Central memory CD8-positive, alpha-beta T cell (primary cell): ENCODE data around the gene NRG3.

Experiments used
- ATAC-seq: fragments of 150-1000 bp; cut with Tn5 transposase; replicated peaks from 2 replicates; pipeline ENCODE4 v1.10.0; 2022; ENCODE audit warnings: mild to moderate bottlenecking, moderate FRiP score, moderate number of reproducible peaks; ENCODE audit not compliant: poor library complexity, severe bottlenecking; ENCODE audit errors: extremely low read depth
- DNase-seq, 2 donors: peaks; one replicate each; pipeline ENCODE4 v3.0.0; 2021; ENCODE audit warnings: low spot score in 2 of 2
- H3K27ac Mint-ChIP-seq: one replicate; pipeline ENCODE4 v1.8.0; 2022; ENCODE audit warnings: low read depth, mild to moderate bottlenecking, moderate library complexity, mixed read lengths
- H3K27me3 Mint-ChIP-seq: one replicate; pipeline ENCODE4 v1.8.0; 2022; ENCODE audit warnings: mixed read lengths
- H3K36me3 Mint-ChIP-seq: one replicate; pipeline ENCODE4 v1.8.0; 2022; ENCODE audit warnings: mild to moderate bottlenecking, moderate library complexity, mixed read lengths; ENCODE audit not compliant: insufficient read depth
- H3K4me1 Mint-ChIP-seq: one replicate; pipeline ENCODE4 v1.8.0; 2022; ENCODE audit warnings: mixed read lengths
- H3K4me3 Mint-ChIP-seq: one replicate; pipeline ENCODE4 v1.8.0; 2022; ENCODE audit warnings: mild to moderate bottlenecking, moderate library complexity, mixed read lengths
- H3K9me3 Mint-ChIP-seq: one replicate; pipeline ENCODE4 v1.8.0; 2022; ENCODE audit warnings: mixed read lengths

Gene NRG3

GRCh38 chr10:81889181-81889769, 14.3 kb downstream of the NRG3 start:
- ATAC-seq (no peak), DNase-seq (no peak)
- no peak overlapping the region for H3K27ac Mint-ChIP-seq
- H3K4me3 Mint-ChIP-seq = no peak overlapping the region
- H3K27me3 Mint-ChIP-seq = no peaks in the 10 kb centered on the region
- H3K4me1 Mint-ChIP-seq = no peaks in the 10 kb centered on the region
- H3K36me3 Mint-ChIP-seq = peaks cover 2% of the 10 kb centered on the region
- peaks cover 12% of the 10 kb centered on the region for H3K9me3 Mint-ChIP-seq

- no peak for ATAC-seq
- peaks cover 4% of the 10 kb centered on the region for H3K36me3 Mint-ChIP-seq
Measured at GRCh38 chr10:81894616-81895015, 19.6 kb downstream of the NRG3 start.

GRCh38 chr10:81898518-81898917, 23.5 kb downstream of the NRG3 start:
- Mint-ChIP-seq H3K9me3 (peaks cover 6% of the 10 kb centered on the region), H3K27me3 (no peaks in the 10 kb centered on the region), H3K4me3 (no peak overlapping the region), H3K4me1 (no peaks in the 10 kb centered on the region), H3K27ac (no peak overlapping the region), H3K36me3 (peaks cover 2% of the 10 kb centered on the region)
- DNase-seq (no peak), ATAC-seq (no peak)

More at GRCh38 chr10:81894616-81895015, 19.6 kb downstream of the NRG3 start:
- H3K9me3 Mint-ChIP-seq = peaks cover 18% of the 10 kb centered on the region
- DNase-seq = no peak
- H3K27ac Mint-ChIP-seq = no peak overlapping the region
- H3K27me3 Mint-ChIP-seq = no peaks in the 10 kb centered on the region
- H3K4me3 Mint-ChIP-seq = no peak overlapping the region
- no peaks in the 10 kb centered on the region for H3K4me1 Mint-ChIP-seq

GRCh38 chr10:81900989-81901388, 26.0 kb downstream of the NRG3 start:
- H3K27ac Mint-ChIP-seq = no peak overlapping the region
- H3K27me3 Mint-ChIP-seq = no peaks in the 10 kb centered on the region
- H3K9me3 Mint-ChIP-seq = peaks cover 16% of the 10 kb centered on the region

GRCh38 chr10:81903472-81903871, 28.5 kb downstream of the NRG3 start:
- H3K27me3 Mint-ChIP-seq = no peaks in the 10 kb centered on the region

More at GRCh38 chr10:81900989-81901388, 26.0 kb downstream of the NRG3 start:
- ATAC-seq (no peak), DNase-seq (no peak)
- H3K36me3 Mint-ChIP-seq = peaks cover 2% of the 10 kb centered on the region
- H3K4me1 Mint-ChIP-seq = no peaks in the 10 kb centered on the region
- no peak overlapping the region for H3K4me3 Mint-ChIP-seq

GRCh38 chr10:81905161-81905560, 30.2 kb downstream of the NRG3 start:
- no peaks in the 10 kb centered on the region for H3K4me1 Mint-ChIP-seq
- no peaks in the 10 kb centered on the region for H3K27me3 Mint-ChIP-seq
- H3K27ac Mint-ChIP-seq = no peak overlapping the region
- no peaks in the 10 kb centered on the region for H3K36me3 Mint-ChIP-seq
- peaks cover 18% of the 10 kb centered on the region for H3K9me3 Mint-ChIP-seq
- DNase-seq (no peak), ATAC-seq (no peak)
- no peak overlapping the region for H3K4me3 Mint-ChIP-seq

More at GRCh38 chr10:81903472-81903871, 28.5 kb downstream of the NRG3 start:
- Mint-ChIP-seq H3K9me3 (peaks cover 18% of the 10 kb centered on the region), H3K4me1 (no peaks in the 10 kb centered on the region), H3K36me3 (no peaks in the 10 kb centered on the region), H3K4me3 (no peak overlapping the region), H3K27ac (no peak overlapping the region)
- DNase-seq (no peak), ATAC-seq (no peak)

- no peaks in the 10 kb centered on the region for H3K27me3 Mint-ChIP-seq
- no peaks in the 10 kb centered on the region for H3K4me1 Mint-ChIP-seq
- ATAC-seq (no peak), DNase-seq (no peak)
- H3K4me3 Mint-ChIP-seq = no peak overlapping the region
- H3K36me3 Mint-ChIP-seq = no peaks in the 10 kb centered on the region
- peaks cover 25% of the 10 kb centered on the region for H3K9me3 Mint-ChIP-seq
- no peak overlapping the region for H3K27ac Mint-ChIP-seq
Measured at GRCh38 chr10:81909453-81909852, 34.5 kb downstream of the NRG3 start.

- Mint-ChIP-seq H3K27me3 (no peaks in the 10 kb centered on the region), H3K36me3 (no peaks in the 10 kb centered on the region), H3K27ac (no peak overlapping the region), H3K9me3 (peaks cover 16% of the 10 kb centered on the region), H3K4me1 (no peaks in the 10 kb centered on the region), H3K4me3 (no peak overlapping the region)
- DNase-seq (no peak), ATAC-seq (no peak)
Measured at GRCh38 chr10:81911328-81911727, 36.3 kb downstream of the NRG3 start.

GRCh38 chr10:81914736-81915503, 39.9 kb downstream of the NRG3 start:
- no peak overlapping the region for H3K4me3 Mint-ChIP-seq
- no peaks in the 10 kb centered on the region for H3K4me1 Mint-ChIP-seq
- H3K27ac Mint-ChIP-seq = no peak overlapping the region
- no peak for ATAC-seq
- H3K27me3 Mint-ChIP-seq = no peaks in the 10 kb centered on the region
- H3K36me3 Mint-ChIP-seq = no peaks in the 10 kb centered on the region
- H3K9me3 Mint-ChIP-seq = peaks cover 13% of the 10 kb centered on the region
- DNase-seq = no peak

- H3K4me1 Mint-ChIP-seq = no peaks in the 10 kb centered on the region
- H3K27ac Mint-ChIP-seq = no peak overlapping the region
- H3K27me3 Mint-ChIP-seq = no peaks in the 10 kb centered on the region
- no peak for DNase-seq
- no peak overlapping the region for H3K4me3 Mint-ChIP-seq
- ATAC-seq = no peak
- H3K9me3 Mint-ChIP-seq = peaks cover 13% of the 10 kb centered on the region
- H3K36me3 Mint-ChIP-seq = no peaks in the 10 kb centered on the region
Measured at GRCh38 chr10:81915504-81915897, 40.5 kb downstream of the NRG3 start.

GRCh38 chr10:81917666-81918065, 42.7 kb downstream of the NRG3 start:
- Mint-ChIP-seq H3K36me3 (no peaks in the 10 kb centered on the region), H3K9me3 (peaks cover 7% of the 10 kb centered on the region), H3K27me3 (no peaks in the 10 kb centered on the region), H3K4me1 (no peaks in the 10 kb centered on the region), H3K4me3 (no peak overlapping the region), H3K27ac (no peak overlapping the region)
- ATAC-seq (no peak), DNase-seq (no peak)

GRCh38 chr10:81918766-81919165, 43.8 kb downstream of the NRG3 start:
- no peak overlapping the region for H3K4me3 Mint-ChIP-seq
- ATAC-seq = no peak
- no peak overlapping the region for H3K27ac Mint-ChIP-seq
- H3K4me1 Mint-ChIP-seq = no peaks in the 10 kb centered on the region
- no peak for DNase-seq
- peaks cover 8% of the 10 kb centered on the region for H3K9me3 Mint-ChIP-seq
- no peaks in the 10 kb centered on the region for H3K36me3 Mint-ChIP-seq
- H3K27me3 Mint-ChIP-seq = no peaks in the 10 kb centered on the region

- Mint-ChIP-seq H3K27me3 (no peaks in the 10 kb centered on the region), H3K4me3 (no peak overlapping the region), H3K27ac (no peak overlapping the region), H3K4me1 (no peaks in the 10 kb centered on the region), H3K9me3 (peaks cover 16% of the 10 kb centered on the region), H3K36me3 (no peaks in the 10 kb centered on the region)
- ATAC-seq (no peak), DNase-seq (no peak)
Measured at GRCh38 chr10:81920213-81920829, 45.3 kb downstream of the NRG3 start.
